Measurements from ENCODE around the gene COL5A1.

The COL5A1 gene

GRCh38 chr9:134844821-134845220 is 203.2 kb downstream of the COL5A1 start:
- Histone ChIP-seq H3K27ac (no peak overlapping the region), H3K36me3 (peaks cover 24 to 52% (median 32%) of the 10 kb centered on the region in 3 donors), H3K4me3 (no peak overlapping the region), H3K27me3 (no peaks in the 10 kb centered on the region), H3K4me1 (no peaks in the 10 kb centered on the region), H3K9me3 (no peaks in the 10 kb centered on the region)
- intact Hi-C loops (cut with DNase I; ENCODE audit: low total_unique reads): no loop called here
- no peak for DNase-seq
- TF ChIP-seq CTCF (IDR thresholded peaks at IDR 0.05): no peak

GRCh38 chr9:134846187-134846586 is 204.6 kb downstream of the COL5A1 start:
- no peak overlapping the region for H3K4me3 ChIP-seq
- DNase-seq: no peak
- intact Hi-C loops (cut with DNase I; ENCODE audit: low total_unique reads): no loop called here
- H3K9me3 ChIP-seq: no peaks in the 10 kb centered on the region
- no peak for TF ChIP-seq CTCF (IDR thresholded peaks at IDR 0.05)
- H3K36me3 ChIP-seq: peaks cover 24 to 38% (median 30%) of the 10 kb centered on the region in 3 donors
- no peak overlapping the region for H3K27ac ChIP-seq
- H3K4me1 ChIP-seq: no peaks in the 10 kb centered on the region
- H3K27me3 ChIP-seq: no peaks in the 10 kb centered on the region

GRCh38 chr9:134846699-134847098 is 205.1 kb downstream of the COL5A1 start:
- TF ChIP-seq CTCF (IDR thresholded peaks at IDR 0.05): no peak
- H3K27me3 ChIP-seq: no peaks in the 10 kb centered on the region
- no peak overlapping the region for H3K4me3 ChIP-seq
- DNase-seq: no peak
- H3K9me3 ChIP-seq: no peaks in the 10 kb centered on the region
- no peaks in the 10 kb centered on the region for H3K4me1 ChIP-seq
- no peak overlapping the region for H3K27ac ChIP-seq
- intact Hi-C loops (cut with DNase I; ENCODE audit: low total_unique reads): no loop called here
- H3K36me3 ChIP-seq: peaks cover 23 to 33% (median 29%) of the 10 kb centered on the region in 3 donors

- Histone ChIP-seq H3K27me3 (no peaks in the 10 kb centered on the region), H3K4me3 (no peak overlapping the region), H3K9me3 (no peaks in the 10 kb centered on the region), H3K36me3 (peaks cover 19 to 29% (median 24%) of the 10 kb centered on the region in 3 donors), H3K27ac (no peak overlapping the region), H3K4me1 (no peaks in the 10 kb centered on the region)
- TF ChIP-seq CTCF (IDR thresholded peaks at IDR 0.05): no peak
- DNase-seq: no peak
- intact Hi-C loops (cut with DNase I; ENCODE audit: low total_unique reads): no loop called here
These were observed 205.5 kb downstream of the COL5A1 start for GRCh38 chr9:134847138-134847537.

GRCh38 chr9:134847752-134848432 is 206.3 kb downstream of the COL5A1 start:
- Histone ChIP-seq H3K27me3 (no peaks in the 10 kb centered on the region), H3K36me3 (peaks cover 12 to 21% (median 17%) of the 10 kb centered on the region in 3 donors), H3K27ac (no peak overlapping the region), H3K9me3 (no peaks in the 10 kb centered on the region), H3K4me3 (no peak overlapping the region), H3K4me1 (no peaks in the 10 kb centered on the region)
- DNase-seq: no peak
- intact Hi-C loops (cut with DNase I; ENCODE audit: low total_unique reads): no loop called here
- no peak for TF ChIP-seq CTCF (IDR thresholded peaks at IDR 0.05)

Measured in tibial artery (tissue), 4 donors.